GM23338 (cell line): ENCODE results near the gene JAK3. TPM values are rescaled to one million over a fixed set of nuclear protein-coding genes. Genes with fewer than 3 reads are reported as not detected.

Source experiments
- EZH2phosphoT487 ChIP-seq: fragments of 200-600 bp; sonication (generic); IDR thresholded peaks from one replicate; pipeline ENCODE4 v1.8.1; 2018; ENCODE audit warnings: antibody characterized with exemption; ENCODE audit not compliant: unreplicated experiment
- POLR2AphosphoS5 ChIP-seq: IDR thresholded peaks from 2 replicates; pipeline ENCODE4 v1.6.1; 2016; ENCODE audit warnings: antibody characterized with exemption, low read depth
- ZNF114 ChIP-seq: fragments of 250-450 bp; sonication (Bioruptor Pico); IDR thresholded peaks from 2 replicates; pipeline ENCODE4 v1.5.0; 2020; ENCODE audit warnings: mild to moderate bottlenecking, moderate library complexity
- ZNF462 ChIP-seq: fragments of 250-450 bp; sonication (Bioruptor Pico); IDR thresholded peaks from 2 replicates; pipeline ENCODE4 v1.5.0; 2020; ENCODE audit warnings: mild to moderate bottlenecking, moderate library complexity
- polyA plus RNA-seq: library from polyadenylated mRNA; unstranded; fragments of >200 nt; fragmentation: Nextera tagmentation; extraction: Ambion mirVana; gene quantifications from 2 replicates; pipeline ENCODE4 v1.2.1, GENCODE V29; 2016
- total RNA-seq: library from RNA; depleted of rRNA; stranded (reverse); fragments of >200 nt; shearing (Covaris generic); gene quantifications from 2 replicates; pipeline ENCODE4 v1.2.3, GENCODE V29; 2014
- TF ChIP-seq, protein P1 (sequence below), 2 experiments: fragments of 200-600 bp in 1 of 2; sonication (generic) in 1 of 2; conservative IDR thresholded peaks; 2 replicates each; pipeline versions ENCODE4 v1.5.1 to v1.6.1; 2016 to 2017; ENCODE audit warnings: antibody characterized with exemption in 2 of 2, low read depth in 2 of 2, mild to moderate bottlenecking in 2 of 2, moderate library complexity in 1 of 2

JAK3 gene
- total and polyA plus RNA-seq, 2 experiments from 2014 or later: 2.9 to 5.4 TPM

DNA sequence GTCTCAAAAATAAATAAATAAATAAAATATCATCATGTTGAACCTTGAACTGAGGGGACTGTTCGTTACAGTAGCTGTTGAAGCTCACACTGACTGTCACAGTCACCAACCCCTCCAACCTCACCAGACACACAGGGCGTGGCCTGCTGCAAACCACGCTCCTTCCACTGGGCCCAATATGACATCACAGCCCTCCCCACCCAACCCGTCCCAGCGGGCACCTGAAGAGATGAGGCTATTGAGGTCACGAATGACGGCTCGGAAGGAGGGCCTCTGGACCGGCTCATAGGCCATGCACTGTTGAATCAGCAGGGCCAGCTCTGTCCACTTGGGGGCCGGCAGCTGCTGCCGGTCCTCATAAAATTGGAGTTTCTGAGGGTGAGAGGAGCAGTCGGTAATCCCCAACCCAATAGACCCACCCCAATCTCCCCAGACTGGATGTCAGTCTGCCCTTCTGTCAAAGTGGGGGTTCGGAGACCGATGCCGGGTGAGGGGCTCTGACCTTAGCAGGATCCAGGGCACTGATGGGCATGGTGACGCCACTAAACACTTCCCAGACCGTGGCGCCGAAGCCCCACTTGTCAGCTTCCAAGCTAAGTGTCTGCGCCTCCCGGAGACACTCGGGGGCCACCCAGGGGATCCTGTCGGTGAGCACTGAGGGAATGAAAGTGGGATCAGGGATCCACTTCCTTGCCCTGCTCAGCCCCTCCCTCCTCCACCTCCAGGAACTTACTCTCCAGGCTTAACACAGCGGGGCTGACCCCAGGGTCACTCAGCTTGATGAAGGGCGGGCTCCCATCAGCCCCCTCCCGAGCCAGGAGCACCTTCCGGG lies 13.2 kb downstream of the JAK3 start (continued):
- TF ChIP-seq ZNF462 (CRISPR knock-in tag) (no peak), POLR2AphosphoS5 (no peak), EZH2phosphoT487 (no peak), ZNF114 (no peak)
- TF ChIP-seq, protein P1, sequence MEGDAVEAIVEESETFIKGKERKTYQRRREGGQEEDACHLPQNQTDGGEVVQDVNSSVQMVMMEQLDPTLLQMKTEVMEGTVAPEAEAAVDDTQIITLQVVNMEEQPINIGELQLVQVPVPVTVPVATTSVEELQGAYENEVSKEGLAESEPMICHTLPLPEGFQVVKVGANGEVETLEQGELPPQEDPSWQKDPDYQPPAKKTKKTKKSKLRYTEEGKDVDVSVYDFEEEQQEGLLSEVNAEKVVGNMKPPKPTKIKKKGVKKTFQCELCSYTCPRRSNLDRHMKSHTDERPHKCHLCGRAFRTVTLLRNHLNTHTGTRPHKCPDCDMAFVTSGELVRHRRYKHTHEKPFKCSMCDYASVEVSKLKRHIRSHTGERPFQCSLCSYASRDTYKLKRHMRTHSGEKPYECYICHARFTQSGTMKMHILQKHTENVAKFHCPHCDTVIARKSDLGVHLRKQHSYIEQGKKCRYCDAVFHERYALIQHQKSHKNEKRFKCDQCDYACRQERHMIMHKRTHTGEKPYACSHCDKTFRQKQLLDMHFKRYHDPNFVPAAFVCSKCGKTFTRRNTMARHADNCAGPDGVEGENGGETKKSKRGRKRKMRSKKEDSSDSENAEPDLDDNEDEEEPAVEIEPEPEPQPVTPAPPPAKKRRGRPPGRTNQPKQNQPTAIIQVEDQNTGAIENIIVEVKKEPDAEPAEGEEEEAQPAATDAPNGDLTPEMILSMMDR (conservative IDR thresholded peaks at IDR 0.05; ENCODE audit: low read depth in 2 of 2): peak; percentile 22 to 37
